ENCODE measurements around the gene GRAP2.

The GRAP2 gene

GRCh38 chr22:39965748-39966147, 64.9 kb downstream of the GRAP2 start:
- no peak for DNase-seq (ENCODE audit: low read depth in 2 of 2)

- no peak for DNase-seq (ENCODE audit: low read depth in 2 of 2)
These were observed 65.6 kb downstream of the GRAP2 start for GRCh38 chr22:39966470-39966869.

- DNase-seq (ENCODE audit: low read depth in 2 of 2): no peak
These were observed 66.4 kb downstream of the GRAP2 start for GRCh38 chr22:39967103-39967829.

GRCh38 chr22:39967996-39968972, 67.4 kb downstream of the GRAP2 start:
- DNase-seq (ENCODE audit: low read depth in 2 of 2): no peak

GRCh38 chr22:39970742-39971141, 69.9 kb downstream of the GRAP2 start:
- DNase-seq (ENCODE audit: low read depth in 2 of 2): no peak

- no peak for DNase-seq (ENCODE audit: low read depth in 2 of 2)
These were observed 71.8 kb downstream of the GRAP2 start for GRCh38 chr22:39972641-39973040.

GRCh38 chr22:39973656-39974055, 72.8 kb downstream of the GRAP2 start:
- DNase-seq (ENCODE audit: low read depth in 2 of 2): no peak

GRCh38 chr22:39974065-39974464, 73.2 kb downstream of the GRAP2 start:
- no peak for DNase-seq (ENCODE audit: low read depth in 2 of 2)

GRCh38 chr22:39979048-39979447, 78.2 kb downstream of the GRAP2 start:
- DNase-seq (ENCODE audit: low read depth in 2 of 2): no peak

- DNase-seq (ENCODE audit: low read depth in 2 of 2): no peak
These were observed 78.6 kb downstream of the GRAP2 start for GRCh38 chr22:39979458-39979857.

GRCh38 chr22:39980596-39980995, 79.7 kb downstream of the GRAP2 start:
- no peak for DNase-seq (ENCODE audit: low read depth in 2 of 2)

- no peak for DNase-seq (ENCODE audit: low read depth in 2 of 2)
These were observed 82.5 kb downstream of the GRAP2 start for GRCh38 chr22:39983346-39983745.

- DNase-seq (ENCODE audit: low read depth in 2 of 2): no peak
These were observed 83.1 kb downstream of the GRAP2 start for GRCh38 chr22:39984006-39984405.

- no peak for DNase-seq (ENCODE audit: low read depth in 2 of 2)
These were observed 83.9 kb downstream of the GRAP2 start for GRCh38 chr22:39984746-39985145.

- no peak for DNase-seq (ENCODE audit: low read depth in 2 of 2)
These were observed 84.6 kb downstream of the GRAP2 start for GRCh38 chr22:39985383-39986035.

- DNase-seq (ENCODE audit: low read depth in 2 of 2): no peak
These were observed 87.7 kb downstream of the GRAP2 start for GRCh38 chr22:39988386-39989114.

GRCh38 chr22:39989633-39990032, 88.7 kb downstream of the GRAP2 start:
- no peak for DNase-seq (ENCODE audit: low read depth in 2 of 2)

- no peak for DNase-seq (ENCODE audit: low read depth in 2 of 2)
These were observed 89.8 kb downstream of the GRAP2 start for GRCh38 chr22:39990686-39991085.

- no peak for DNase-seq (ENCODE audit: low read depth in 2 of 2)
These were observed 90.4 kb downstream of the GRAP2 start for GRCh38 chr22:39991159-39991860.

- no peak for DNase-seq (ENCODE audit: low read depth in 2 of 2)
These were observed 91.4 kb downstream of the GRAP2 start for GRCh38 chr22:39992088-39992826.
